ENCODE results near the gene FRS2.

DNA sequence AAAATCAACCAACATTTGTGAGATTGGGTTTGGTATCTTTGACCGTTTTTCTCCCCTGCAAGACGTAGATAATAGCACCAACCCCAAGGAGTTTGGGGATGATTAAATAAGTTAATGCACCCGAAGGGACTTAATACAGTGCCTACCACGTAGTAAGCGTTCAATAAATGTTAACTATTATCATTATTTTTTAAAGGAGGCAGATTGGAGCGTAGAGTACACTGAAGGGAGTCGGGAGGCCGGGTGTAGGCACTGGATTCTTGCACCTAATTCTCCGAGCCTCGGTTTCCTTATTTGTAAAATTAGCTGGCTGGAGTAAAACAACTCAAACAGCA lies 367 bp upstream of the FRS2 start:
- TF ChIP-seq SIN3A (IDR thresholded peaks at IDR 0.05; ENCODE audit: borderline replicate concordance, insufficient read depth, low read length), result no peak
- TF ChIP-seq POLR2AphosphoS5 (IDR thresholded peaks at IDR 0.05; ENCODE audit: low read depth, low read length), result no peak
- no peak for TF ChIP-seq REST (IDR thresholded peaks at IDR 0.05; ENCODE audit: insufficient read depth in 1 of 2, low read depth in 2 of 2, low read length in 2 of 2)
- no peak for TF ChIP-seq FOXP2 (optimal IDR thresholded peaks at IDR 0.05; ENCODE audit: borderline replicate concordance, extremely low read depth, extremely low read length, insufficient read depth)
- TF ChIP-seq TAF1 (IDR thresholded peaks at IDR 0.05; ENCODE audit: borderline replicate concordance, insufficient read depth, low read length), result no peak

All from PFSK-1 (cell line).